Trophoblast cell (in vitro differentiated cells and primary cell): ENCODE data around the gene MCAM.
A peak's percentile ranks its signal among the peaks of the same experiment; 100 is the strongest.

Experiments used
- DNase-seq, 2 donors: peaks; one replicate each; pipeline ENCODE4 v3.0.0-alpha.2; 2016
- H2AFZ ChIP-seq: 2 replicates; pipeline ENCODE4 v1.6.1; 2013; ENCODE audit warnings: low read length, moderate library complexity, mild to moderate bottlenecking; ENCODE audit not compliant: insufficient read depth, poor library complexity
- H2AK5ac ChIP-seq: 2 replicates; pipeline ENCODE4 v1.6.1; 2013; ENCODE audit warnings: mild to moderate bottlenecking, low read length
- H2BK120ac ChIP-seq: 2 replicates; pipeline ENCODE4 v1.6.1; 2013; ENCODE audit warnings: low read length, mild to moderate bottlenecking, moderate library complexity; ENCODE audit not compliant: insufficient read depth, poor library complexity
- H2BK12ac ChIP-seq: 2 replicates; pipeline ENCODE4 v1.6.1; 2013; ENCODE audit warnings: mild to moderate bottlenecking, low read length, moderate library complexity
- H2BK5ac ChIP-seq: 2 replicates; pipeline ENCODE4 v1.6.1; 2013; ENCODE audit warnings: low read length, low read depth, moderate library complexity, mild to moderate bottlenecking; ENCODE audit not compliant: poor library complexity
- H3K14ac ChIP-seq: 2 replicates; pipeline ENCODE4 v1.6.1; 2013; ENCODE audit warnings: mild to moderate bottlenecking, low read length
- H3K18ac ChIP-seq: 2 replicates; pipeline ENCODE4 v1.6.1; 2013; ENCODE audit warnings: mild to moderate bottlenecking, low read length
- H3K23ac ChIP-seq: 2 replicates; pipeline ENCODE4 v1.6.1; 2013; ENCODE audit warnings: low read length
- H3K27ac ChIP-seq: 2 replicates; pipeline ENCODE4 v1.5.1; 2013; ENCODE audit warnings: low read depth, mild to moderate bottlenecking, inconsistent platforms, low read length, moderate library complexity
- H3K27me3 ChIP-seq: 2 replicates; pipeline ENCODE4 v1.6.1; 2013; ENCODE audit warnings: inconsistent platforms, mild to moderate bottlenecking, low read length, moderate library complexity; ENCODE audit not compliant: insufficient read depth
- H3K36me3 ChIP-seq, 2 experiments: 1 replicate in 1 of 2; 2 replicates in 1 of 2; pipeline ENCODE4 v1.6.1; 2013; ENCODE audit warnings: low read length in 2 of 2, mild to moderate bottlenecking in 2 of 2, moderate library complexity in 1 of 2; ENCODE audit not compliant: insufficient read depth in 2 of 2, control insufficient read depth in 1 of 2
- H3K4ac ChIP-seq: 2 replicates; pipeline ENCODE4 v1.6.1; 2013; ENCODE audit warnings: low read depth, mild to moderate bottlenecking, low read length, moderate library complexity
- H3K4me1 ChIP-seq, 2 experiments: 1 replicate in 1 of 2; 2 replicates in 1 of 2; pipeline ENCODE4 v1.6.1; 2013; ENCODE audit warnings: low read length in 2 of 2, mild to moderate bottlenecking in 2 of 2, moderate library complexity in 1 of 2; ENCODE audit not compliant: insufficient read depth in 2 of 2, control insufficient read depth in 1 of 2
- H3K4me2 ChIP-seq: 2 replicates; pipeline ENCODE4 v1.6.1; 2013; ENCODE audit warnings: inconsistent platforms, mild to moderate bottlenecking, low read length, moderate library complexity
- H3K4me3 ChIP-seq: 2 replicates; pipeline ENCODE4 v1.5.1; 2013; ENCODE audit warnings: mild to moderate bottlenecking, low read depth, low read length, inconsistent platforms
- H3K79me1 ChIP-seq: one replicate; pipeline ENCODE4 v1.6.1; 2013; ENCODE audit warnings: low read length
- H3K79me2 ChIP-seq: 2 replicates; pipeline ENCODE4 v1.6.1; 2013; ENCODE audit warnings: low read length, mild to moderate bottlenecking; ENCODE audit not compliant: control insufficient read depth, insufficient read depth, poor library complexity
- H3K9ac ChIP-seq: 2 replicates; pipeline ENCODE4 v1.6.1; 2013; ENCODE audit warnings: mild to moderate bottlenecking, low read length
- H3K9me3 ChIP-seq: 2 replicates; pipeline ENCODE4 v1.6.1; 2013; ENCODE audit warnings: low read depth, mild to moderate bottlenecking, control low read depth, inconsistent platforms, low read length; ENCODE audit not compliant: insufficient read depth
- H4K12ac ChIP-seq: 2 replicates; pipeline ENCODE4 v1.6.1; 2013; ENCODE audit warnings: low read depth, mild to moderate bottlenecking, low read length, moderate library complexity
- H4K8ac ChIP-seq: 2 replicates; pipeline ENCODE4 v1.6.1; 2013; ENCODE audit warnings: low read depth, mild to moderate bottlenecking, low read length, moderate library complexity
- H4K91ac ChIP-seq: one replicate; pipeline ENCODE4 v1.6.1; 2013; ENCODE audit warnings: low read depth, mild to moderate bottlenecking, low read length, moderate library complexity
- WGBS: extraction: QIAGEN DNeasy Blood & Tissue Kit; methylation state at CpG from one replicate; pipeline ENCODE4 v1.1.7; 2013; ENCODE audit warnings: missing lambda C conversion rate; ENCODE audit not compliant: insufficient read length, insufficient coverage; ENCODE audit errors: extremely low coverage; 5-methylcytosine and 5-hydroxymethylcytosine counted together

Gene MCAM

GRCh38 chr11:119337581-119338317, 20.8 kb upstream of the MCAM start:
- Histone ChIP-seq H3K9ac (peak overlapping the region; percentile 25), H2BK12ac (no peak overlapping the region), H3K4me3 (no peak overlapping the region), H3K18ac (peak overlapping the region; percentile 69), H4K8ac (peak overlapping the region; percentile 73), H3K36me3 (peaks cover 11 to 12% of the 10 kb centered on the region in 2 experiments), H4K12ac (peak overlapping the region; percentile 56), H2AK5ac (no peak overlapping the region), H3K14ac (peak overlapping the region; percentile 51), H3K79me1 (peaks cover 13% of the 10 kb centered on the region), H3K9me3 (peaks cover 2% of the 10 kb centered on the region), H3K4me1 (peaks cover 31 to 41% of the 10 kb centered on the region in 2 experiments), H2BK120ac (peak overlapping the region; percentile 54), H2AFZ (peak overlapping the region; percentile 32), H3K4ac (peak overlapping the region; percentile 21), H3K27ac (peak overlapping the region; percentile 86), H4K91ac (peak overlapping the region; percentile 68), H3K23ac (no peak overlapping the region), H2BK5ac (peak overlapping the region; percentile 52), H3K4me2 (peak overlapping the region; percentile 57), H3K79me2 (peaks cover 9% of the 10 kb centered on the region), H3K27me3 (peaks cover 26% of the 10 kb centered on the region)
- DNase-seq, result no peak
- no CpG with 5 or more reads among the region's 9 CpGs for WGBS

- H2AK5ac ChIP-seq, result no peak overlapping the region
- H3K23ac ChIP-seq, result no peak overlapping the region
- H2AFZ ChIP-seq, result no peak overlapping the region
- H4K12ac ChIP-seq, result peak overlapping the region; percentile 19
- H3K27me3 ChIP-seq, result peaks cover 26% of the 10 kb centered on the region
- H3K79me1 ChIP-seq, result peaks cover 13% of the 10 kb centered on the region
- no peak overlapping the region for H3K4me3 ChIP-seq
- H3K4me1 ChIP-seq, result peaks cover 31 to 41% of the 10 kb centered on the region in 2 experiments
- H3K14ac ChIP-seq, result no peak overlapping the region
- no peak overlapping the region for H3K4ac ChIP-seq
- no peak overlapping the region for H2BK12ac ChIP-seq
- peak overlapping the region; percentile 52 for H3K4me2 ChIP-seq
- peaks cover 11 to 12% of the 10 kb centered on the region in 2 experiments for H3K36me3 ChIP-seq
- no peak overlapping the region for H2BK5ac ChIP-seq
- H3K9ac ChIP-seq, result peak overlapping the region; percentile 13
- DNase-seq, result no peak
- H3K79me2 ChIP-seq, result peaks cover 9% of the 10 kb centered on the region
- WGBS, result no CpG with 5 or more reads among the region's 9 CpGs
- H3K18ac ChIP-seq, result no peak overlapping the region
- H4K91ac ChIP-seq, result no peak overlapping the region
- H4K8ac ChIP-seq, result no peak overlapping the region
- no peak overlapping the region for H2BK120ac ChIP-seq
- peak overlapping the region; percentile 86 for H3K27ac ChIP-seq
- peaks cover 2% of the 10 kb centered on the region for H3K9me3 ChIP-seq
These were observed 20.0 kb upstream of the MCAM start for GRCh38 chr11:119336744-119337469.

- WGBS, result no CpG with 5 or more reads among the region's 30 CpGs
- Histone ChIP-seq H3K27ac (no peak overlapping the region), H3K4ac (peak overlapping the region; percentile 3), H2AFZ (no peak overlapping the region), H2BK5ac (no peak overlapping the region), H3K9me3 (peaks cover 2% of the 10 kb centered on the region), H4K8ac (no peak overlapping the region), H3K79me1 (peaks cover 13% of the 10 kb centered on the region), H2BK120ac (no peak overlapping the region), H2AK5ac (no peak overlapping the region), H3K18ac (peak overlapping the region; percentile 34), H4K12ac (no peak overlapping the region), H3K36me3 (peaks cover 11 to 12% of the 10 kb centered on the region in 2 experiments), H3K27me3 (peaks cover 18% of the 10 kb centered on the region), H3K4me3 (no peak overlapping the region), H3K9ac (no peak overlapping the region), H3K14ac (no peak overlapping the region), H3K4me1 (peaks cover 31 to 41% of the 10 kb centered on the region in 2 experiments), H2BK12ac (no peak overlapping the region), H3K23ac (no peak overlapping the region), H3K4me2 (peak overlapping the region; percentile 81), H4K91ac (no peak overlapping the region), H3K79me2 (peaks cover 9% of the 10 kb centered on the region)
- no peak for DNase-seq
These were observed 19.0 kb upstream of the MCAM start for GRCh38 chr11:119335655-119336543.

GRCh38 chr11:119335091-119335654, 18.2 kb upstream of the MCAM start:
- no CpG with 5 or more reads among the region's 15 CpGs for WGBS
- no peak overlapping the region for H2BK5ac ChIP-seq
- peak overlapping the region; percentile 4 for H4K12ac ChIP-seq

More at GRCh38 chr11:119335091-119335654, 18.2 kb upstream of the MCAM start:
- Histone ChIP-seq H3K27me3 (peaks cover 12% of the 10 kb centered on the region), H2BK120ac (no peak overlapping the region), H3K36me3 (peaks cover 11 to 12% of the 10 kb centered on the region in 2 experiments), H3K18ac (peak overlapping the region; percentile 31), H3K79me2 (peaks cover 9% of the 10 kb centered on the region), H3K4me1 (peaks cover 28 to 39% of the 10 kb centered on the region in 2 experiments), H3K27ac (no peak overlapping the region), H4K91ac (peak overlapping the region; percentile 71), H2BK12ac (no peak overlapping the region), H3K4me2 (peak overlapping the region; percentile 81), H3K23ac (no peak overlapping the region), H2AK5ac (no peak overlapping the region), H3K4ac (peak overlapping the region; percentile 59), H4K8ac (peak overlapping the region; percentile 87), H3K14ac (no peak overlapping the region), H2AFZ (no peak overlapping the region), H3K4me3 (peak overlapping the region; percentile 89), H3K9me3 (peaks cover 2% of the 10 kb centered on the region), H3K9ac (no peak overlapping the region), H3K79me1 (peaks cover 12% of the 10 kb centered on the region)
- DNase-seq, result no peak
